22Rv1 (cell line): ENCODE results near the gene KRT86.
"Not testable (repeated sequence)": the region's sequence is repeated elsewhere in the genome, so short reads cannot be mapped to it uniquely, and the experiment has no call there.

Source experiments
- H3K27ac ChIP-seq: fragments of 450-650 bp; 2 replicates; pipeline ENCODE4 v1.5.1; 2017
- CTCF ChIP-seq: fragments of 450-650 bp; IDR thresholded peaks from 2 replicates; pipeline ENCODE4 v1.5.1; 2017; ENCODE audit warnings: mild to moderate bottlenecking
- ZFX ChIP-seq: fragments of 450-650 bp; IDR thresholded peaks from 2 replicates; pipeline ENCODE4 v1.6.1; 2017; ENCODE audit warnings: antibody characterized with exemption, borderline replicate concordance

The KRT86 gene

GRCh38 chr12:52285851-52286530 lies 11.5 kb downstream of the KRT86 start:
- TF ChIP-seq ZFX = no peak
- no peak for TF ChIP-seq CTCF
- H3K27ac ChIP-seq = no peak overlapping the region

GRCh38 chr12:52286857-52287785 lies 12.7 kb downstream of the KRT86 start:
- peak; percentile 74 for TF ChIP-seq CTCF
- not testable (repeated sequence) for H3K27ac ChIP-seq

- not testable (repeated sequence) for H3K27ac ChIP-seq
Observed at GRCh38 chr12:52287816-52288805, 13.7 kb downstream of the KRT86 start.

GRCh38 chr12:52290483-52291134 lies 16.2 kb downstream of the KRT86 start:
- H3K27ac ChIP-seq = not testable (repeated sequence)

GRCh38 chr12:52291267-52291935 lies 17.0 kb downstream of the KRT86 start, which contains the start of gene KRT81:
Gene KRT81 (minus strand): TSS chr12:52291534. CDS start chr12:52291465, 69 bp downstream.
- TF ChIP-seq ZFX (no peak), CTCF (no peak)
- no peak within 1 kb of the TSS for H3K27ac ChIP-seq

GRCh38 chr12:52293926-52294325 lies 19.5 kb downstream of the KRT86 start:
- TF ChIP-seq CTCF (no peak), ZFX (no peak)
- H3K27ac ChIP-seq = no peak overlapping the region

- no peak overlapping the region for H3K27ac ChIP-seq
- TF ChIP-seq CTCF (no peak), ZFX (no peak)
Observed at GRCh38 chr12:52294803-52295202, 20.4 kb downstream of the KRT86 start.
